HL-60/S4 treated with phorbol 12-myristate 13-acetate at 8.2 ng/mL for 4 days and 3 days (cell line): ENCODE data around the gene MRPL49.
"Not testable (repeated sequence)": the region's sequence is repeated elsewhere in the genome, so short reads cannot be mapped to it uniquely, and the experiment has no call there.

Experiments
- in situ Hi-C: fragments of 300-500 bp; cut with MboI; formaldehyde crosslinking; loops from 2 replicates; pipeline ENCODE4 v1.15.0; 2022; ENCODE audit warnings: low sequenced_read_pairs

The MRPL49 gene

DNA sequence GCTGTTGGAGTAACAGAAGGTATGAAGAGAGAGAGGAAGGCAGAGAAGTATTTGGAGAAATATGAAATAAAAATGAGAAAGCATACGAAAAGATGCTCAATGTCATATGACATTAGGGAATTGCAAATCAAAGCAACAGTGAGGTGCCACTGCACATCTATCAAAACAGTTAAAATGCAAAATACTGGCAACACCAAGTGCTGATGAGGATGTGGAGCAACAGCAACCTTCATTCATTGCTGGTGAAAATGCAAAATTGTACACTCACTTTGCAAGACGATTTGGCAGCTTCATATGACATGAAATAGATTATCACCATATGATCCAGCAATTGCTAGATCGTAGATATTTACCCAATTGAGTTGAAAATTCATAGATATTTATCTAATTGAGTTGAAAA lies 38.5 kb downstream of the MRPL49 start:
- in situ Hi-C loops = no loop called here

DNA sequence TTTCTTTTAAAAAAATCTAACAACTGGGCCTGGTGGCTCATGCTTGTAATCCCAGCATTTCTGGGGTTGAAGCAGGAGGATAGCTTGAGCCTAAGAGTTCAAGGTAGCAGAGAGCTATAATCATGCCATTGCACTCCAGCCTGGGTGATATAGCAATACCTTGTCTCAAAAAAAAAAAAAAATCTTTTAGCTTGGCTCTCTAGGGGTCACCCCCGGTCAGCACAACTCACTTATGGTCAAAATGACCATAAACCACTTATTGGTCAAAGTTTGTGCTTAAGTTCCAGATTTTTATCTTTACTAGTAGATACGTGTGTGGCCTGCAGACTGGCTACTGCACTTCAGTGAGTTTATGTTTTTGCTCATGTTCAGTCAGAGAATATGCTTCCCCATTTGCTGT lies 41.6 kb downstream of the MRPL49 start:
- in situ Hi-C loops = no loop called here

DNA sequence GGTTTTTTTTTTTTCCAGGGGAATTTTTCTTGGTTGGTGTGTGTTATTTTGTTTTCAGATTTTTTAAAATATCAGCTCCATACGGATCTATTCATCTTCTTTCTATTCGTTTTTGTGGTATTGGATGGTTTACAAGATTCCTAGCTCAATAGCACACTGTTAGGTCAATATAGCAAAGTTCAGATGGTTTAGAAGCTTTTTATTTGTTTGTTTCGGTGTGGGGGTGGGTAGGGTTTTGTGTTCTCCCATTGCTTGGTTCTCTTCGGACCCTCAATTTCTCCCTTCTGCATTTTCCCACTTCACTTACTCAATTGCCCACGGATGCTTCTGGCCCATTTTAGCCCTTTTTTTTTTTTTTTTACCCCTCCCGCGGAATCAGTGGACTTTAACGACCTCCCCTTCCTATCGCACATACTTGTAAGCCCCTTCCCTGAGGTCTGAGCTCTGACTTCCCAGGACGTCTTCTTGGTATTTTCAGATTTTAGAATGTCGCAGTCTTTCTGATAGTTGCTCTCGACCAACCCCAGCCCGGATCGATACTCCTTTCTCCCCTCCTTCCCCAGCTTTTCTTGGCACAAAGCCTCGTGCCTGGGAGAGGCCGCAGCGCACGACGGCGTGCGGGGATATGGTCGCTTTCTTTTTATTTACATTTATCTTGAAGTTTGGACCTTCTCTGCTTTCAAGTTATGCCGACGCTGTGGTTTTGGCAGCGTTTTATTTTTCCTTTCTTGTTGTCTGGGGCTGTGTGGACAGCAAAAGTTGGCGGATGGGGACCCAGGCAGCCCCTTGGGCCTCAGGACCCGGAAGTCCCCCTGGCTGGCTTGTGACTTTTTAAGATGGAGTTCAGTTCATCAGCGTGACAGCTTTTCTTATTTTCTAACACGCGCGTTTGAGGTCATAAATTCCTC lies 43.5 kb downstream of the MRPL49 start:
- in situ Hi-C loops = no loop called here

DNA sequence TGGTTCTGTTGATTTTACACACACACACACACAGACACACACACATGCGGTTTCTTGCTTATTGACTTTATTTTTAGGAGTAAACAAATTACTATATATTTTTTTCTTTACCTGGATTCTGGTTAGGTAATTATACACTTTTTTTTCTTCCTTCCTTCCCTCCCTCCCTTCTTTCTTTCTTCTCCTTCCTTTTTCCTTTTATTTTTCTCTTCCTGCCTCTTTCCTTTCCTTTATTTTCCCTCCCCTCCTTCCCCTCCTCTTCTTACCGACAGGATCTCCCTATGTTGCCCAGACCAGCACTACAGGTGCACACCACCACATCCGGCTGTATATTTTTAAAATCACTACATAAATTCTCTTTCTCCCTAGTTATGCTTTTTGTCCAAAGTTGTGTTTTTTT lies 44.8 kb downstream of the MRPL49 start:
- in situ Hi-C loops = no loop called here

DNA sequence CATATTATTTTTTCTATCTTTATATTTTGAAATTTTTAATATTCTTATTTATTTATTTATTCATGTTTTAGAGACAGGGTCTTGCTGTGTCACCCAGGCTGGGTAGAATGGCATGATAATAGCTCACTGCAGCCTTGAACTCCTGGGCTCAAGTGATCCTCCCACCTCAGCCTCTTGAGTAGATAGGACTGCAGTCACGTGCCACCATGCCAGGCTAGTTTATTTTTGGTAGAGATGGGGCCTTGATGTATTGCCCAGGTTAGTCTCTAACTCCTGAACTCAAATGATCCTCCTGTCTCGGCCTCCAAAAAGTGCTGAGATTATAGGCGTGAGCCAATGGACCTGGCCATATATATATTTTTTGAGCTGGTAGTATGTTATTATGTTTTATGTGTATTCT lies 45.5 kb downstream of the MRPL49 start:
- in situ Hi-C loops = no loop called here

DNA sequence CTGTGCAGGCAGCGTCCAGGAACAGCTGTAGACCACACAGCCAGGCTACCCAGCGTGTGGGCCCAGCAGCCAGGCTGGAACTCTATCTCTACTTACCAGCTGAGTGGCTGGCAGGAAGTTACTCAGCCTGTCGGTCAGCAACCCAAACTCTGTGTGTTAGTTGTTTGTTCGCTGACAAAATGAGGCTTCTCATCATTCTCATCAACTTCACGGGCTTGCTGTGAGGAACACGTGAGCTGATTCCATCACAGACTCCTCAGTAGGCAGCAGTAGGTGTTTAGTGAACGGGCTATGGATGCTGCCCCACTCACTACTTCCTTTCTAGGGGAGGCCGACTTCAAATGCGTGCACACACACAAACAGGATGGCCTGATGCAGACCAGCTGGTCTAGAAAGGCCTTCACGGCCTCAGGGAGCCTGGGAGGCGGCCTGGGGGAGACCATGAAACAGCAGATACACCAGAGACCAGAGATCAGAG lies 47.1 kb downstream of the MRPL49 start:
- in situ Hi-C loops = no loop called here

DNA sequence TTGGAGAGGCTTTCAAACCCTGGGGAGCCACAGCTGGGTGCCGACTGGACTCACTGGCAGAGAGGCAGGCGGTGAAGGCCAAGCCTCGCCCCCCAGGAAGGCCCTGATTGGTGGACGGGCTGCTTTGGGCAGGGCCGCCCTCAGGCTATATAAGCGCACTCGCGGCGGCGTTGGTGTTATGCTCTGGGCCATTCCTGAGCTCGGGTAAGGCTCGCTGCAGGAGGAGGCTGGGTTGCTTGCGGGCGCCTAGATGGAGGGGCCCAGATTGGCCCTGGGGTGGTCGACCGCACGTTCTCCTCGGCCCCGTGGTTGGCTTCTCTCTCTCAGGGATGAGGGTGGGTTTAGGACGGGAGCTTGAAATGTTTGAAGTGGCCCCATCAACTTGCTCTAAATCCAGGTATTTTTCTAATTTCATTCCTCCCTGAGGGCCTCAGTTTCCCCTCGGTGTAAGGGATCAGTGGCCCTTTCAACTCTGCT lies 48.0 kb downstream of the MRPL49 start, which contains the start of gene SPDYC:
Gene SPDYC (plus strand): TSS at position 176 of the 477 bp plus-strand sequence. CDS start 1,125 bp downstream, outside the sequence.
- in situ Hi-C loops = no loop called here

DNA sequence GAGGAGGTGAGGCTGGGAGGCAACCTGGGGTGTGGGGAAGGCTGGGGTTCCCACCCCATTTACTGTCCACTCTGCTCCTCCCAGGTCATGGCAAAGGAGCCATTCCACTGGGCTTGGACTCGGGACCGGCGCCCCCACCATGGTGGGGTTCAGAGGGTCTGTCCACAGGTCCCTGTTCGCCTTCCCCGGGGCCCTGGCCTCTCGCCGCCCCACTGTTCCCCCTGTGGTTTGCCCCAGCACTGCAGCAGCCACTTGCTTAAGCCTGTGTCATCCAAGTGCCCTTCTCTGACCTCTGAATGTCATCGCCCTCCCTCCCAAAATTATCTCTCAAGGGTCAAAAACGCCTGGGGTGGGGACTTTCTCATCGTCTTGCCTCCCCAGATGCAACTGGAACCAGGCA lies 50.5 kb downstream of the MRPL49 start:
- in situ Hi-C loops = no loop called here

DNA sequence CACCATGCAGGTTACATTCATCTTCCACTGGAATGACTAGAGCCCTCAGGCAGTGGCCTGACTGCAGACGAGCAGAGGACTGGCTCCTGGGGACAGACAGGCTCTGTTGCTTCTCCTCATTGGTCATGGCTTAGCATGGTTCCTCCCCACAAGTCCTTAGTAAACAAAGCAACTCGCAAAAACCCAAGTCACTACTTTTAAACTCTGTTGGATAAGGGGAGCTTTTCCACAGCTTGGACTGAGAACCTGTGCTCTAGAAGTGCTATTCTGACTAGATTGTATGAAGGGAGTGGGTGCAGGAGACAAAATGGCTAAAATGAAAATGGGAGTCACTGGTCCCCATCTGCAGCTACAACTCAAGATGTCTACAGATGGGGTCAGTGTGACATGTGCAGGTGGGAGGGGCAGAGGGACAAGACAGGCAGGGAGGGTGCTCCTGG lies 52.5 kb downstream of the MRPL49 start:
- in situ Hi-C loops = not testable (repeated sequence)
